SK-N-MC (cell line): ENCODE data around the gene GRAMD2B.

ENCODE experiments used
- DNase-seq: peaks from one replicate; pipeline ENCODE4 v3.0.0-alpha.2; 2011; ENCODE audit warnings: low read depth, low spot score
- H3K27ac ChIP-seq: fragments of 200-600 bp; sonication (generic); 2 replicates; pipeline ENCODE4 v1.5.1; 2016; ENCODE audit warnings: mixed run types
- H3K36me3 ChIP-seq: fragments of 200-600 bp; sonication (generic); 2 replicates; pipeline ENCODE4 v1.6.1; 2017; ENCODE audit warnings: antibody characterized with exemption, low read length, mixed read lengths; ENCODE audit not compliant: insufficient read depth
- H3K4me3 ChIP-seq: fragments of 200-600 bp; sonication (generic); 2 replicates; pipeline ENCODE4 v1.5.1; 2016
- H3K9ac ChIP-seq: fragments of 200-600 bp; sonication (generic); 2 replicates; pipeline ENCODE4 v1.8.0; 2017; ENCODE audit warnings: mixed run types, mixed read lengths; ENCODE audit not compliant: insufficient read length
- H3K9me3 ChIP-seq: fragments of 200-600 bp; sonication (generic); 2 replicates; pipeline ENCODE4 v1.6.1; 2017; ENCODE audit warnings: low read depth, mild to moderate bottlenecking, antibody characterized with exemption, low read length, moderate library complexity, mixed read lengths
- EZH2 ChIP-seq: fragments of 200-600 bp; sonication (generic); IDR thresholded peaks from one replicate; pipeline ENCODE4 v1.6.1; 2017; ENCODE audit warnings: antibody characterized with exemption
- FOXP2 ChIP-seq: optimal IDR thresholded peaks from 2 replicates; pipeline ENCODE3; 2011; ENCODE audit warnings: mild to moderate bottlenecking, moderate library complexity; ENCODE audit not compliant: insufficient read depth; ENCODE audit errors: extremely low read length, control extremely low read depth
- POLR2AphosphoS5 ChIP-seq: IDR thresholded peaks from 2 replicates; pipeline ENCODE4 v1.6.1; 2012; ENCODE audit warnings: mild to moderate bottlenecking, low read depth, low read length, borderline replicate concordance

Gene GRAMD2B

GRCh38 chr5:126531543-126532120 is 108.4 kb downstream of the GRAMD2B start:
- no peak for DNase-seq
- Histone ChIP-seq H3K9me3 (no peaks in the 10 kb centered on the region), H3K4me3 (no peak overlapping the region), H3K27ac (no peak overlapping the region), H3K36me3 (no peaks in the 10 kb centered on the region), H3K9ac (no peak overlapping the region)
- TF ChIP-seq EZH2: no peak
- no peak for TF ChIP-seq POLR2AphosphoS5
- TF ChIP-seq FOXP2: no peak

GRCh38 chr5:126534553-126534952 is 111.3 kb downstream of the GRAMD2B start:
- Histone ChIP-seq H3K9ac (no peak overlapping the region), H3K36me3 (no peaks in the 10 kb centered on the region), H3K9me3 (no peaks in the 10 kb centered on the region), H3K4me3 (no peak overlapping the region), H3K27ac (no peak overlapping the region)
- DNase-seq: no peak
- TF ChIP-seq POLR2AphosphoS5 (no peak), FOXP2 (no peak), EZH2 (no peak)

DNA sequence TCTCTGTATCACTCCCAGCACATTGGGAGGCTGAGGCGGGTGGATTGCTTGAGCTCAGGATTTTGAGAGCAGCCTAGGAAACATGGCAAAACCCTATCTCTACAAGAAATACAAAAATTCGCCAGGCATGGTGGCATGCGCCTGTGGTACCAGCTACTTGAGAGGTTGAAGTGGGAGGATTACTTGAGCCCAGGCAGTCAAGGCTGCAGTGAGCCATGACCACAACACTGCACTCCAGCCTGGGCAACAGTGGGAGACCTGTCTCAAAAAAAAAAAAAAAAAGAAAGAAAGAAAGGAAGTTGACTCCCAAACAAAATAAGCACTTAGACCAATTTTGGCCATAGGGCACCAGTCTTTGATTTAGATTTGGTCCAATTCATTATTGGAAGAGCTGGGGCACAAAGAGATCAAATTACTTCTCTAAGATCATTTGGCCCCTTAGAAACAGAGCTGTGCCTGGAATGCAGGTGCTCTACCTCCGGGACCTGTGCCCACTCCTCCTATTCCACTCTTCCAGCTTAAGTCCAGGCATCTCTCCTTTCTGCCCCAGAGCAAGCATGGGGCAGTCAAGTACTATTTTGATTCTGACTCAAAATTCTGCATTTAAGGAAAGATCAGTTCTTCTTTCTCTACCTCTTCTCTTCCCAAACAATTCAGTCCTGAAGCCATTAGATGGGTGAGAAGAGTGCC is 112.8 kb downstream of the GRAMD2B start:
- no peak overlapping the region for H3K4me3 ChIP-seq
- H3K36me3 ChIP-seq: no peaks in the 10 kb centered on the region
- no peak for DNase-seq
- no peak for TF ChIP-seq FOXP2
- no peak for TF ChIP-seq EZH2
- no peak for TF ChIP-seq POLR2AphosphoS5
- no peaks in the 10 kb centered on the region for H3K9me3 ChIP-seq
- H3K27ac ChIP-seq: no peak overlapping the region
- no peak overlapping the region for H3K9ac ChIP-seq

DNA sequence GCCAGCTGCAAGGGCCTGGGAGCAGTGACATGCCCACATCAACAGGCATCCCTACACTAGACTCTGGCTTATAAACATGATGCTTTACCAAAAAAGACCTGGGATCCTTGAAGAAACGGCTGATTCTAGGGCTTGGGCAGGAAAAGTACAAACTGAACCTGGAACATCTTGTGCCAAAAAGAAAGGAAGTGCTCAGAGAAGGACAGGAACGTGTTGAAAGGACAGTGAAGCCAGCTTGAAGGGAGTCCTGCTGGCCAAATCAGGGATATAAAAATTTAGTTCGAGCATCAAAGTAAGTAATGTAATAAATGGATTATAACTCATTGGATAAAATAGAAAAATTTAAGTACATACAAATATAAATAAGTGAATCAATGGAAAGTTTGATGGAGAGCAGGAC is 113.7 kb downstream of the GRAMD2B start:
- DNase-seq: no peak
- Histone ChIP-seq H3K36me3 (no peaks in the 10 kb centered on the region), H3K4me3 (no peak overlapping the region), H3K9me3 (no peaks in the 10 kb centered on the region), H3K9ac (no peak overlapping the region), H3K27ac (no peak overlapping the region)
- TF ChIP-seq FOXP2: no peak
- TF ChIP-seq EZH2: no peak
- TF ChIP-seq POLR2AphosphoS5: no peak

GRCh38 chr5:126538579-126538978 is 115.4 kb downstream of the GRAMD2B start:
- H3K27ac ChIP-seq: no peak overlapping the region
- H3K9ac ChIP-seq: no peak overlapping the region
- no peak for TF ChIP-seq POLR2AphosphoS5
- TF ChIP-seq FOXP2: no peak
- no peak for TF ChIP-seq EZH2
- no peak overlapping the region for H3K4me3 ChIP-seq
- H3K36me3 ChIP-seq: peaks cover 2% of the 10 kb centered on the region; the same call in 1 of the 2 replicates
- DNase-seq: no peak
- H3K9me3 ChIP-seq: no peaks in the 10 kb centered on the region

DNA sequence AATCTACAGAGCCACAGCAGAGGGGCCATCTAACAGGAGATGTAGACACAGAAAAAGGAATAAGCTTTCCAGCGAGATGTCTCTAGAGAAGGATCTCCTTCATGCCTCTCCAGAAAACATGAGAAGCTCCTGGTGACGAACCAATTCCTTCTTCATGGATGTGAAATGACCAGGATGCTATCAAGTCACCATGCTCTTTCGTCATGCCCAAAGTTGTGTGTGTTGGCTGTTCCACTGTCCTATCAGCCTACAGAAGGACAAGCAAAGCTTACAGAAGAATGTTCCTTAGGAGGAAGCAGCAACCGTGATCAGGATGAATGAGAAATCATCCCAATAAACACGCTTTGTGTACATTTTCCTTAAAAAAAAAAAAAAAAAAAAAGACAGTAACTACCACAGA is 117.4 kb downstream of the GRAMD2B start:
- TF ChIP-seq POLR2AphosphoS5: no peak
- TF ChIP-seq FOXP2: no peak
- TF ChIP-seq EZH2: no peak
- no peak for DNase-seq
- no peak overlapping the region for H3K27ac ChIP-seq
- no peak overlapping the region for H3K9ac ChIP-seq
- no peak overlapping the region for H3K4me3 ChIP-seq
- H3K9me3 ChIP-seq: no peaks in the 10 kb centered on the region
- H3K36me3 ChIP-seq: peaks cover 15% of the 10 kb centered on the region

GRCh38 chr5:126542441-126542840 is 119.2 kb downstream of the GRAMD2B start:
- Histone ChIP-seq H3K9me3 (no peaks in the 10 kb centered on the region), H3K27ac (no peak overlapping the region), H3K9ac (no peak overlapping the region), H3K36me3 (peaks cover 31% of the 10 kb centered on the region), H3K4me3 (no peak overlapping the region)
- TF ChIP-seq FOXP2 (no peak), POLR2AphosphoS5 (no peak), EZH2 (no peak)
- DNase-seq: no peak

DNA sequence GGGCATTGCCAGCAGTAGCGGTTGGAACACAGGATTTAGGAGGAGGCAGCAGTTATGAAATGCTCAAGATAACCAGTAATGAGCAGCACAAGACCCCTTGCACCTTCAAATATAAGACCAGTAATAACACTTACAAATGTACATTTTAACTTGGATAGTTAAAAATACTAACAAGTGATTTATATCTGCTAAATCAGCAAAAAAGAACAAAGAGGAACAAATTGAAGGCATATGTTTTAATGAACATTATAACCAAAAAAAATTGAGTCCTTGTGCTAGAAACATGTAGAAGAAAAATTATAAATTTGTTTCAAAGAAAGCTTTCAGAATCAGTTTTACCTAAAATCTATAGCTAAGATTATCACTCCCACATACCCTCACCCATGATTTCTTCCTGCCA is 119.8 kb downstream of the GRAMD2B start:
- no peak for TF ChIP-seq EZH2
- no peak for TF ChIP-seq FOXP2
- no peak for TF ChIP-seq POLR2AphosphoS5
- Histone ChIP-seq H3K36me3 (peaks cover 37% of the 10 kb centered on the region), H3K9me3 (no peaks in the 10 kb centered on the region), H3K4me3 (no peak overlapping the region), H3K27ac (peak overlapping the region; percentile 65; the same call in 1 of the 2 replicates), H3K9ac (no peak overlapping the region)
- DNase-seq: no peak
